ENCODE measurements around the gene RNU1-3.
"Not testable (repeated sequence)": the region's sequence is repeated elsewhere in the genome, so short reads cannot be mapped to it uniquely, and the experiment has no call there.

Gene RNU1-3

DNA sequence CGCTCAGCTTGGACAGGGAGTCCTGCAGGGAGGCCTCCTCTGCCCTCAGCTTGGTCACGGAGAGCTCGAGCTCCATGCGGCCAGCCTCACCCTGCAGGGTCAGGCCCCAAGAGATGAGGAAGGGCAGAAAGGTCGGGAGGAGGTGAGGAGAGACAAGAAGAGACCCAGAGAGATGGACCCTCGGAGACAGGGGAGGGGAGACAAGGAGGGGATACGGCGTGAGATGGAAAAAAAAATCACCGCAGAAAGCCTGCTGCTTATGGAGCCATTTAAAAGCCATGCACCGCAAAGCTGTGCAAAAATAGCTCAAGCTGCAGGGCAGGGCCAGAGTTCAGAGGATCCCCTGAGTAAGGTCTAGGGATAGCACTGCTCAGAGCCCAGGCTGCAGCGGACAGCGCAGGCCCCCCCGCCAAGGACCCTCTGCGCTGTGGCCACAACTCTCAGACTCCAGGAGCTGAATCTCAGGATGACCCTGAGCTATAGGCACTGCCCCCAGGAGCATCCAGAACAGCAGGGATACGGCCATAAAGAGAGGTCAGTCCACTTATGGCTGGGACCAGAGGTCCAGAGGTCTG, 40.3 kb downstream of the RNU1-3 start:
- peaks cover 0 to 92% (median 87%) of the 10 kb centered on the region in 5 donors for H3K36me3 ChIP-seq (ENCODE audit: control insufficient read depth in 5 of 5, insufficient read depth in 5 of 5, low read length in 5 of 5)
- not testable (repeated sequence) for H3K9me3 ChIP-seq (ENCODE audit: control insufficient read depth in 5 of 5, low read length in 5 of 5); H3K9ac ChIP-seq (ENCODE audit: low read length in 5 of 5); H3K27ac ChIP-seq (ENCODE audit: low read depth, low read length); H3K4me1 ChIP-seq (ENCODE audit: control insufficient read depth in 5 of 5, insufficient read depth in 5 of 5, low read length in 5 of 5); H3K27me3 ChIP-seq (ENCODE audit: control insufficient read depth in 5 of 5, insufficient read depth in 4 of 5, low read length in 5 of 5); H3K4me3 ChIP-seq (ENCODE audit: low read depth in 1 of 5, low read length in 5 of 5)

DNA sequence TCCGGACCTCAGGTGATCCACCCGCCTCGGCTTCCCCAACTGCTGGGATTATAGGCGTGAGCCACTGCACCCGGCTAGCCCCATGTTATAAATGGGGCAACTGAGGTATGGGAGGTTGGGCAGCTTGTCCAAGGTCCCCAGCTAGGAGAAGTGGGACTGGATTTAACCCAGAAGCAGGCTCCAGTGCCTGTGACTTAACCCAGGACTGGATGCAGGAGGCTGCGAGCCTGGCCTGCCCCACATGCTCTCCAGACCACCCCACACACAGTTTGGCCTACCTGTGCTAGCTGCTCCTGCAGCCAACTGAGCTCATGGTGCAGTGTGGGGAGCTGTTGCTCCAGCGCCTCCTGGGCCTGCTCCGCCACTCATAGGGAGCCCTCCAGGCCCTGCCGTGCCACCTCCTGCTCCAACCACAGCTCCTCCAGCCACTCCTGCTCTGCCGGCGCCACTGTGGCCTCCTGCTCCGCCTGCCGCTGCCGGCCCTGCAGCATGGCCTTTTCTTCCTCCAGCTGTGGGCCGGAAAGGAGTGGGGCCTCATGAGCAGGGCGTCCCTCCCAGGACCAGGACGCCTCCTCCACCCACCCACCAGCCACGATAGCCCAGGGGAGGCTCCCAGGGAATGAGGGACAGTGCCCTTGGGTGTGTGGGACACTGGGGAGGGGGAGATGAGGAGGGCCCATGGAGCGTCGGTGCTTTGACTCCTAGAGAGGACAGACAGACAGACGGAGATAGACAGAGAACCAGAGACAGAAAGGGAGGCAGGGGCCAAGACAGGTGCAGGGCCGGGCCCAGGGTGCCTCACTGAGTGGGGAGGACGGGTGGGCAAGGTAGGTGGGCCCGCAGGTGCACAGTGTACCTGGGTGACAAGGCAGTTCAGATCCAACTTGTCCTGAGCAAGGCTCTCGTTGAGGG, 41.0 kb downstream of the RNU1-3 start:
- peaks cover 0 to 8% (median 2%) of the 10 kb centered on the region in 5 donors for H3K4me1 ChIP-seq (ENCODE audit: control insufficient read depth in 5 of 5, insufficient read depth in 5 of 5, low read length in 5 of 5)
- H3K9me3 ChIP-seq (ENCODE audit: control insufficient read depth in 5 of 5, low read length in 5 of 5) = no peaks in the 10 kb centered on the region
- H3K27ac ChIP-seq (ENCODE audit: low read depth, low read length) = no peak overlapping the region
- no peaks in the 10 kb centered on the region for H3K27me3 ChIP-seq (ENCODE audit: control insufficient read depth in 5 of 5, insufficient read depth in 4 of 5, low read length in 5 of 5)
- H3K36me3 ChIP-seq (ENCODE audit: control insufficient read depth in 5 of 5, insufficient read depth in 5 of 5, low read length in 5 of 5) = peaks cover 0 to 90% (median 80%) of the 10 kb centered on the region in 5 donors
- H3K4me3 ChIP-seq (ENCODE audit: low read depth in 1 of 5, low read length in 5 of 5) = no peak overlapping the region
- H3K9ac ChIP-seq (ENCODE audit: low read length in 5 of 5) = no peak overlapping the region

DNA sequence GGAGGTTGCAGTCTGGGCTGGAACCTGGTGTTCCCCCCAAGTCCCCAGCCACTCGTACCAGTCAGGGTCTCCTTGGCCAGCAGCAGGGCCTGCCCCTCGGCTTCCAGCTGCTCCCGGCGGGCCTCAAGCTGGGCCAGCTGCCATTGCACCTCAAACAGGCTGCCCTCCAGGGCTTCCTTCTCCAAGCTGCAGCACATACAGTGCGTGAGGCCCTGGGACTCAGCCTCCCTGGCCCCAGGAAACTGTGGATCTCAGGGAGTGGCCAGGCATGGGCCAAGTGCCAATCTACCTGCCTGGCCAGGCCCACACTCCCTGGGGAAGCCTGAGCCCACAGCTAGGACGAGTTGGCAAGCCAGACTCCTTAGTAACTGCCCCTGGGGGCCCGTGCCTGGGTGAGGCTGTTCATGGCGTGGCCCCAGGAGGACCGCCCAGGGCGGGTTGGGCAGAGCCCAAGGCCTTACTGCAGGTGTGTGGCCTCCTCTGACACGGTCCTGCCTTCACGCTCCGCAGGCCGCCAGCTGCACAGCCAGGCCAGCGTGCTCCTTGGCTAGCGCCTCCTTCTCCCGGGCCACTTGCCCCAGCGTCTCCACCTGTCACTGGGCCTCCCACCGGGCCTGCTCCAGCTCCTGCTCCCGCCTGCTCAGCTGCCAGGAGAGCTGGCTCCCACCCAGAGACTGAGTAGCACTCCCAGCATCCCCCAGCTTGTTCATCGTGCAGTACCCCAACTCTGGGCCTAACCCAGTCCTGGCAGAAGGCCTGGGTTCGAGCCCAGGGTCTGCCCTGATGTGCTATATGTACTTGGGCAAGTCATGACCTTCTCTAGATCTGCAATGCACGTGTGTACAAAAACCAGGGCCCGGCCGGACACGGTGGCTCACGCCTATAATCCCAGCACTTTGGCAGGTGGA, 42.7 kb downstream of the RNU1-3 start:
- not testable (repeated sequence) for H3K9me3 ChIP-seq (ENCODE audit: control insufficient read depth in 5 of 5, low read length in 5 of 5); H3K9ac ChIP-seq (ENCODE audit: low read length in 5 of 5); H3K27me3 ChIP-seq (ENCODE audit: control insufficient read depth in 5 of 5, insufficient read depth in 4 of 5, low read length in 5 of 5); H3K4me1 ChIP-seq (ENCODE audit: control insufficient read depth in 5 of 5, insufficient read depth in 5 of 5, low read length in 5 of 5); H3K27ac ChIP-seq (ENCODE audit: low read depth, low read length); H3K4me3 ChIP-seq (ENCODE audit: low read depth in 1 of 5, low read length in 5 of 5)
- H3K36me3 ChIP-seq (ENCODE audit: control insufficient read depth in 5 of 5, insufficient read depth in 5 of 5, low read length in 5 of 5) = peaks cover 0 to 82% (median 71%) of the 10 kb centered on the region in 5 donors

DNA sequence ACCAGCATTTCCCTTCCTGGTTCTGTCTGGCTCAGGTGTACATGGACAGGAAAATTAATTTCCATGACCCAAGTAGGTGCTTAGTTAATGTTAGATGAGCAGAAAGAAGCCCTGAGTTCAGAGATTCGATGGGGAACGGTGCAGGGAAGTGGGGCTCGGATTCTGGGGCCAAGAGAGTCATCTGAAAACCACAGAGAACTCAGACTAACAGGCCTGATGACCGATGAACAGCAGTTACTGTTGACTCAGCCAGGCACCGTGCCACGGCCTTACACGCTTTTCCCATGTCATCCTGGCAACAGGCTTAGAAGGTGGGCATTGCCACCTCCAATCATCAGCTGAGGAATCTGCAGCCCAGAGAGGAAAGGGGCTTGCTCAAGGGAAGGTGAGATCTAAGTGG, 43.4 kb downstream of the RNU1-3 start:
- not testable (repeated sequence) for H3K4me1 ChIP-seq (ENCODE audit: control insufficient read depth in 5 of 5, insufficient read depth in 5 of 5, low read length in 5 of 5); H3K9ac ChIP-seq (ENCODE audit: low read length in 5 of 5); H3K9me3 ChIP-seq (ENCODE audit: control insufficient read depth in 5 of 5, low read length in 5 of 5); H3K4me3 ChIP-seq (ENCODE audit: low read depth in 1 of 5, low read length in 5 of 5); H3K27me3 ChIP-seq (ENCODE audit: control insufficient read depth in 5 of 5, insufficient read depth in 4 of 5, low read length in 5 of 5); H3K27ac ChIP-seq (ENCODE audit: low read depth, low read length)
- H3K36me3 ChIP-seq (ENCODE audit: control insufficient read depth in 5 of 5, insufficient read depth in 5 of 5, low read length in 5 of 5) = peaks cover 3 to 81% (median 71%) of the 10 kb centered on the region in 5 donors

DNA sequence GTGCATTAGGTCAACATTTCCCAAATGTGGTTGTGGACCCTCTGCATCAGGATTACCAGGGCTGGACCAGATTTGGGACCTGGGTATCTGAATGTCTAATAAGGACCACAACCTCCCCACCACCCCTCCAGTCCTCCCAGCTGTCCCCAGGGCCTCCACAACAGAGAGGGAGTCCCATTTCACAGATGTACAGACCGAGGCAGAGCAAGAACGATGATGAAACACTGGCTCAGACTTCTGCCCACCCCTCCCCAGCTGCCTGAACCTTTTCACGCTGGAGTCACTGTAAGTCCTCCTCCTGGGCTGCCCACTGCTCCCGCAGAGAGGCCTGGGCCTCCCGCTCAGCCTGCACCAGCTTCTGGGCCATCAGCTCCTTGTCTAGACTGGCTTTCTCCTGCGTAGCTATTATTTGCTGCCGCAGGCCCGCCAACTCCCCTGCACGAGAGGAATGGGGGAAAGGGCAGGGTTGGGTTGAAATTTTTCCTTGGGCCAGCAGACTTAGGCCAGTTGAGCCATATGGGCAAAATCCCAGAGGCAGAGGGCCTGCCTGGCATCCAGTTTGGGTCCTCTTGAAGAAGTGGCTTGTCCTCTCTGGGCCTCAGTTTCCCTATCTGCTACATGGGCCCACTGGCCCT, 45.0 kb downstream of the RNU1-3 start:
- not testable (repeated sequence) for H3K9me3 ChIP-seq (ENCODE audit: control insufficient read depth in 5 of 5, low read length in 5 of 5); H3K4me1 ChIP-seq (ENCODE audit: control insufficient read depth in 5 of 5, insufficient read depth in 5 of 5, low read length in 5 of 5); H3K27ac ChIP-seq (ENCODE audit: low read depth, low read length); H3K4me3 ChIP-seq (ENCODE audit: low read depth in 1 of 5, low read length in 5 of 5); H3K27me3 ChIP-seq (ENCODE audit: control insufficient read depth in 5 of 5, insufficient read depth in 4 of 5, low read length in 5 of 5); H3K9ac ChIP-seq (ENCODE audit: low read length in 5 of 5)
- peaks cover 5 to 81% (median 63%) of the 10 kb centered on the region in 5 donors for H3K36me3 ChIP-seq (ENCODE audit: control insufficient read depth in 5 of 5, insufficient read depth in 5 of 5, low read length in 5 of 5)

DNA sequence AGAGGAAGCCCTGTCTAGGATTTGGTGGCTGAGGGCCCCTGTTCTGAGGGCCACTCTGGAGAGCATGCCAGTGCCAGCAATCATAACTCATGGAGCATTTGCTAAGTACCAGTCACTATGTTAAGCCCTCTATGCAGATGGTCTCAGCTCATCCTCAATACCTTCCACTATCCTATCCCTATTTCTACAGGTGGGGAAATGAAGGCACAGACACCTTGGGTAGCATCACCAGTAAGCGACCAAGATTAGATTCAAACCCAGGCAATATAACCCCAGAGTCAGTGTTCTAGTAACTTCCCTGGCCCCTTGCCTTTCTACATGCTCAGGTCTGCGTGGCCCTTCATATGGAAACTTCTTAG, 45.5 kb downstream of the RNU1-3 start:
- no peaks in the 10 kb centered on the region for H3K9me3 ChIP-seq (ENCODE audit: control insufficient read depth in 5 of 5, low read length in 5 of 5)
- H3K9ac ChIP-seq (ENCODE audit: low read length in 5 of 5) = no peak overlapping the region
- no peaks in the 10 kb centered on the region for H3K27me3 ChIP-seq (ENCODE audit: control insufficient read depth in 5 of 5, insufficient read depth in 4 of 5, low read length in 5 of 5)
- no peak overlapping the region for H3K27ac ChIP-seq (ENCODE audit: low read depth, low read length)
- H3K4me1 ChIP-seq (ENCODE audit: control insufficient read depth in 5 of 5, insufficient read depth in 5 of 5, low read length in 5 of 5) = peaks cover 0 to 10% (median 2%) of the 10 kb centered on the region in 5 donors
- peaks cover 5 to 76% (median 59%) of the 10 kb centered on the region in 5 donors for H3K36me3 ChIP-seq (ENCODE audit: control insufficient read depth in 5 of 5, insufficient read depth in 5 of 5, low read length in 5 of 5)
- H3K4me3 ChIP-seq (ENCODE audit: low read depth in 1 of 5, low read length in 5 of 5) = no peak overlapping the region

DNA sequence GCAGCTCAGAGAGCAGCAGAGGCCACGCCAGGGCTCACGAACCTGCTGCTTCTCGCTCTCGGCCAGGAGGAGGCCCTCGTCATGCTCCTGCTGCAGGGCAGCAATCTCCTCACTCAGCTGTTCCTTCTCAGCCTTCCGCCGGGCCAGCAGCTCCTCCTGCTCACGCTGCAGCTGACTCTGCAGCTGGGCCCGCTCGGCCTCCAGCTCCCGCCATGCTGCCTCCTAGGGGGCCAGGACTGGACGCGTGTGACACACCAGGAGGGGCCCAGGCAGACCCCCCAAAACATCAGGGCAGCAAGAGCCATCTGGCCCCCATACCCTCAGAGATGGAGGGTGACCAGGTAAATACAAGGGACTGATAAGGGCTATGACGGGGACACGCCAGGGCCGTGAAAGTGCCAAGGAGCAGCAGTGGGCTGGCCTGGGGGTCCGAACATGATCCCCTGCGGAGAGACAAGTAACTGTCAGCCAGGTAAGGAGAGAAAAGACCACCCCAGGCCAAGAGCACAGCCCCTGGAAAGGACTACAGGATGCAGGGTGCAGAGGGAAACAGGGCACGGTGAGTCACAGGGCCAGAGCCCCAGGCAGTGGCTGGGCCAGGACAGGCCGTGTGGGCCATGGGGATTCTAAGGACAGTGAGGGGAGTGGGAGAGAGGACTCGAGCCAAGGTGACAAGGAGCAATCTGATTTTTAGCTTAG, 46.8 kb downstream of the RNU1-3 start:
- H3K4me1 ChIP-seq (ENCODE audit: control insufficient read depth in 5 of 5, insufficient read depth in 5 of 5, low read length in 5 of 5); H3K4me3 ChIP-seq (ENCODE audit: low read depth in 1 of 5, low read length in 5 of 5); H3K27ac ChIP-seq (ENCODE audit: low read depth, low read length); H3K9ac ChIP-seq (ENCODE audit: low read length in 5 of 5); H3K9me3 ChIP-seq (ENCODE audit: control insufficient read depth in 5 of 5, low read length in 5 of 5); H3K27me3 ChIP-seq (ENCODE audit: control insufficient read depth in 5 of 5, insufficient read depth in 4 of 5, low read length in 5 of 5): not testable (repeated sequence)
- peaks cover 5 to 65% (median 48%) of the 10 kb centered on the region in 5 donors for H3K36me3 ChIP-seq (ENCODE audit: control insufficient read depth in 5 of 5, insufficient read depth in 5 of 5, low read length in 5 of 5)

DNA sequence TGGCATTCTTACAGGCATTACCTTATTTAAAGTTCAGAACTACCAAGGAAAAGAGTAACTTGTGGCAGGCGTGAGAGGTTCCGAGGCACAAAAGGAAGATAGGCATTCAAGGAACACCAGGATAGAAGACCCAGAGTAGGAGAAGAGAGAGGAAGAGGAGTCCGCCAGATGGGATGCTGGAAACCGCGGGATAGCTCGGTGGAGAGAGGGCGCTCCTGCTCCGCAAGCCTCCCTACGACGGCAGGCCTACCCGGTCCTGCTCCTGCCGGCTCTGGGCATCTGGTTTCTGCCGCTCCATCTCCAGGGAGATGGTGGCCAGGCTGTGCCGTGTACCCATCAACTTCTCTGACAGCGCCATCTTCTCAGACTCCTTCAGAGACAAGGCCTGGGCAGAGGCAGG, 48.0 kb downstream of the RNU1-3 start:
- Histone ChIP-seq H3K27ac (ENCODE audit: low read depth, low read length) (no peak overlapping the region), H3K4me3 (ENCODE audit: low read depth in 1 of 5, low read length in 5 of 5) (no peak overlapping the region), H3K9ac (ENCODE audit: low read length in 5 of 5) (no peak overlapping the region)

DNA sequence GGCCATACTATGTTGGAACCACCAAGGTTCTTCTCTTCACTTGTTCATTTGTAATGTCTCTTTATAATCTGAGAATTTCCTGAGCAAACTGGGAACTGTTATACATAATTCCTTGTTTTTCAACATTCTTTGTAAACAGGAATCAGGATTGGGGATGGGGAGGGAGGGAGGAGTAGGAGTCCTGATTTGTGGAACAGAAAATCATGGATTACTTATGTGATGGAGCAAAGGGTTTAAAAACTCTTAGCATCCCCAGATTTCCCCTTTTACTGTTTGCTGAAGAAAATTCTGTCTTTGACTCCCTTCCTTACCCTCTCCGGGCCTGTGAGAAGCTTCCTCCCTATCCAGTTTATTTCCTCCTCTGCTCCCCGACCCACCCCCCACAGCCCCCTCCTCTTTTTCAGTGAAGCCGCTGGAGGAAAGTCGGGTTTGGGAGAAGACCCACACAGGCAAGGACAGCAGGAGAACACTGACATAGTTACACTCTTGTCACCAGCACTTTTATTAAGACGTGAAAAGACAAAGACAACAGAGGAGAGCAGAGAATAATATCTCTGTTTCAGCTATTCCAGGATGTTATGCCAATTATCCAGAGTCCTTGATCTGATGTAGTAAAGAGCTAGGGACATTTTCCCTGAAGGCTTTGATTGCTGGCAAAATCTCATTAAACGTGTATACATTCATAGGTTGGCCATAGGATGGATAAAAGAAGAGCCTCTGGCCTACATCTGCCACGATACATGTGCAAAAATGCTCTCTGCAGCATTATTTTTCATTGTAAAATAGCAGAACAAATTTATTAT, 48.8 kb downstream of the RNU1-3 start:
- peaks cover 2 to 17% (median 8%) of the 10 kb centered on the region in 5 donors for H3K4me1 ChIP-seq (ENCODE audit: control insufficient read depth in 5 of 5, insufficient read depth in 5 of 5, low read length in 5 of 5)
- peak overlapping the region in 3 of 5 donors; percentile 12 to 37 (median 30) for H3K9ac ChIP-seq (ENCODE audit: low read length in 5 of 5)
- no peaks in the 10 kb centered on the region for H3K9me3 ChIP-seq (ENCODE audit: control insufficient read depth in 5 of 5, low read length in 5 of 5)
- H3K36me3 ChIP-seq (ENCODE audit: control insufficient read depth in 5 of 5, insufficient read depth in 5 of 5, low read length in 5 of 5) = peaks cover 5 to 46% (median 31%) of the 10 kb centered on the region in 5 donors
- no peak overlapping the region for H3K4me3 ChIP-seq (ENCODE audit: low read depth in 1 of 5, low read length in 5 of 5)
- no peak overlapping the region for H3K27ac ChIP-seq (ENCODE audit: low read depth, low read length)
- no peaks in the 10 kb centered on the region for H3K27me3 ChIP-seq (ENCODE audit: control insufficient read depth in 5 of 5, insufficient read depth in 4 of 5, low read length in 5 of 5)

More for the DNA sequence above, 48.0 kb downstream of the RNU1-3 start:
- Histone ChIP-seq H3K9me3 (ENCODE audit: control insufficient read depth in 5 of 5, low read length in 5 of 5) (no peaks in the 10 kb centered on the region), H3K36me3 (ENCODE audit: control insufficient read depth in 5 of 5, insufficient read depth in 5 of 5, low read length in 5 of 5) (peaks cover 5 to 53% (median 38%) of the 10 kb centered on the region in 5 donors), H3K4me1 (ENCODE audit: control insufficient read depth in 5 of 5, insufficient read depth in 5 of 5, low read length in 5 of 5) (peaks cover 2 to 14% (median 5%) of the 10 kb centered on the region in 5 donors), H3K27me3 (ENCODE audit: control insufficient read depth in 5 of 5, insufficient read depth in 4 of 5, low read length in 5 of 5) (no peaks in the 10 kb centered on the region)

Data from subcutaneous abdominal adipose tissue (tissue), 5 donors.